Glomerular visceral epithelial cell (primary cell): ENCODE results near the gene UNC5B.

Source experiments
- DNase-seq: peaks from one replicate; pipeline ENCODE4 v3.0.0-alpha.2; 2016; ENCODE audit errors: extremely low spot score

The UNC5B gene

GRCh38 chr10:71223347-71224058, 11.1 kb downstream of the UNC5B start:
- DNase-seq: no peak

GRCh38 chr10:71225291-71226058, 13.1 kb downstream of the UNC5B start:
- DNase-seq: no peak

- DNase-seq: no peak
Observed at GRCh38 chr10:71228875-71229675, 16.7 kb downstream of the UNC5B start.

- no peak for DNase-seq
Observed at GRCh38 chr10:71229726-71230655, 17.6 kb downstream of the UNC5B start.

- no peak for DNase-seq
Observed at GRCh38 chr10:71230656-71231025, 18.3 kb downstream of the UNC5B start.

- no peak for DNase-seq
Observed at GRCh38 chr10:71231206-71231605, 18.8 kb downstream of the UNC5B start.

GRCh38 chr10:71232089-71232998, 20.0 kb downstream of the UNC5B start:
- DNase-seq: no peak

- no peak for DNase-seq
Observed at GRCh38 chr10:71233482-71233892, 21.1 kb downstream of the UNC5B start.

GRCh38 chr10:71234004-71234894, 21.9 kb downstream of the UNC5B start:
- DNase-seq: no peak

- DNase-seq: peak; percentile 28
Observed at GRCh38 chr10:71234970-71235685, 22.8 kb downstream of the UNC5B start.

- DNase-seq: no peak
Observed at GRCh38 chr10:71235808-71236207, 23.4 kb downstream of the UNC5B start.

- DNase-seq: no peak
Observed at GRCh38 chr10:71236286-71236685, 23.9 kb downstream of the UNC5B start.

GRCh38 chr10:71236822-71237682, 24.7 kb downstream of the UNC5B start:
- no peak for DNase-seq

- no peak for DNase-seq
Observed at GRCh38 chr10:71237843-71238623, 25.7 kb downstream of the UNC5B start.

GRCh38 chr10:71238626-71239025, 26.3 kb downstream of the UNC5B start:
- no peak for DNase-seq

GRCh38 chr10:71239131-71239915, 27.0 kb downstream of the UNC5B start:
- DNase-seq: no peak
